Transverse colon (tissue), 4 donors: Measurements from ENCODE around the gene PDE9A. TPM values are rescaled to one million over a fixed set of nuclear protein-coding genes. Genes with fewer than 3 reads are reported as not detected.

Experiments used
- DNase-seq: peaks from one replicate; pipeline ENCODE4 v3.0.0-alpha.2; 2019
- H3K27ac ChIP-seq, 4 donors: fragments of 200-600 bp; sonication (generic); 2 replicates each; pipeline ENCODE4 v1.5.1; 2016 to 2018; ENCODE audit warnings: inconsistent platforms in 4 of 4
- H3K27me3 ChIP-seq: fragments of 200-600 bp; sonication (generic); 2 replicates; pipeline ENCODE4 v1.5.1; 2017; ENCODE audit warnings: inconsistent platforms
- H3K36me3 ChIP-seq, 4 donors: fragments of 200-600 bp; sonication (generic); 2 replicates each; pipeline ENCODE4 v1.5.1; 2017 to 2019; ENCODE audit warnings: inconsistent platforms in 4 of 4
- H3K4me1 ChIP-seq, 4 donors: fragments of 200-600 bp; sonication (generic); 2 replicates each; pipeline ENCODE4 v1.5.1; 2017 to 2020; ENCODE audit warnings: inconsistent platforms in 4 of 4
- H3K4me3 ChIP-seq, 4 donors: fragments of 200-600 bp; sonication (generic); 1 replicate in 1 of 4; 2 replicates in 3 of 4; pipeline versions ENCODE4 v1.5.1 to v1.6.1; 2017 to 2019; ENCODE audit warnings: inconsistent platforms in 4 of 4
- H3K9me3 ChIP-seq, 2 donors: fragments of 200-600 bp; sonication (generic); 2 replicates each; pipeline ENCODE4 v1.5.1; 2017 to 2019; ENCODE audit warnings: inconsistent platforms in 2 of 2
- CTCF ChIP-seq, 5 experiments: fragments of 200-600 bp in 3 of 5; fragments of 450-650 bp in 2 of 5; sonication (generic) in 3 of 5; IDR thresholded peaks; 1 replicate in 2 of 5; 2 replicates in 3 of 5; pipeline ENCODE4 v1.5.1; 2016 to 2017; ENCODE audit warnings: antibody characterized with exemption in 5 of 5, inconsistent platforms in 3 of 5, mild to moderate bottlenecking in 2 of 5, moderate library complexity in 1 of 5
- EP300 ChIP-seq: sonication (generic); formaldehyde crosslinking; IDR thresholded peaks from one replicate; pipeline ENCODE4 v1.6.1; 2017; ENCODE audit warnings: antibody characterized with exemption, low read depth
- POLR2A ChIP-seq: fragments of 450-650 bp; IDR thresholded peaks from one replicate; pipeline ENCODE4 v1.6.1; 2016; ENCODE audit warnings: antibody characterized with exemption, mild to moderate bottlenecking, moderate library complexity
- POLR2AphosphoS5 ChIP-seq, 3 donors: sonication (generic); formaldehyde crosslinking; IDR thresholded peaks; one replicate each; pipeline ENCODE4 v1.6.1; 2016; ENCODE audit warnings: antibody characterized with exemption in 3 of 3
- WGBS, 2 donors: methylation state at CpG; one replicate each; pipeline ENCODE4 v1.1.5; 2018; ENCODE audit warnings: low coverage in 1 of 2; 5-methylcytosine and 5-hydroxymethylcytosine counted together
- in situ Hi-C, 4 donors: fragments of 200-750 bp; cut with MboI; loops; one replicate each; pipeline versions ENCODE4 v1.15.0 to v1.15.1; 2017; ENCODE audit warnings: low sequenced_read_pairs in 3 of 4, low pct_ligation_motif_present in 1 of 4, low pct_unique_long_range_greater_than_20kb in 1 of 4
- intact Hi-C: fragments of 100-400 bp; cut with DNase I; formaldehyde crosslinking; loops from one replicate; pipeline ENCODE4 v1.15.1; 2023; ENCODE audit warnings: low total_unique reads
- total RNA-seq, 4 donors: library from RNA; depleted of rRNA; stranded (reverse); fragments of >200 nt; gene quantifications; one replicate each; pipeline ENCODE4 v1.1.0, GENCODE V29; 2016

The PDE9A gene
- total RNA-seq, 4 donors from 2014 or later = 65.7 to 673 (median 364) TPM

- Histone ChIP-seq H3K36me3 (peaks cover 0 to 32% (median 10%) of the 10 kb centered on the region in 4 donors), H3K9me3 (no peaks in the 10 kb centered on the region), H3K4me1 (no peaks in the 10 kb centered on the region), H3K27me3 (no peaks in the 10 kb centered on the region), H3K4me3 (no peak overlapping the region), H3K27ac (no peak overlapping the region)
- in situ Hi-C loops (loop anchor here in 1 of 4 donors (25.0 kb wide), 2 partner anchors 107 to 168 kb away; no protein-coding TSS in a partner anchor), intact Hi-C loops (no loop called here)
- TF ChIP-seq EP300 (no peak), CTCF (IDR thresholded peaks at IDR 0.05) (no peak), POLR2AphosphoS5 (IDR thresholded peaks at IDR 0.05) (no peak), POLR2A (no peak)
- no peak for DNase-seq
- 81 to 88% methylated on average over 1 to 14 of the region's 14 CpGs for WGBS, 2 donors
These were observed 101.7 kb downstream of the PDE9A start for GRCh38 chr21:42755031-42755665.

GRCh38 chr21:42755766-42756579 is 102.6 kb downstream of the PDE9A start:
- in situ Hi-C loops = loop anchor here in 1 of 4 donors (25.0 kb wide), 2 partner anchors 106 to 169 kb away; no protein-coding TSS in a partner anchor
- WGBS, 2 donors = 87% methylated on average over 20 of the region's 20 CpGs; no CpG with 5 or more reads in 1 of the 2 donors
- TF ChIP-seq POLR2AphosphoS5 (IDR thresholded peaks at IDR 0.05) (no peak), CTCF (IDR thresholded peaks at IDR 0.05) (no peak), POLR2A (no peak), EP300 (no peak)
- Histone ChIP-seq H3K9me3 (no peaks in the 10 kb centered on the region), H3K4me1 (no peaks in the 10 kb centered on the region), H3K27ac (no peak overlapping the region), H3K36me3 (peaks cover 0 to 38% (median 10%) of the 10 kb centered on the region in 4 donors), H3K27me3 (no peaks in the 10 kb centered on the region), H3K4me3 (no peak overlapping the region)
- intact Hi-C loops = no loop called here
- no peak for DNase-seq

GRCh38 chr21:42756580-42757250 is 103.3 kb downstream of the PDE9A start:
- no peaks in the 10 kb centered on the region for H3K4me1 ChIP-seq
- H3K9me3 ChIP-seq = no peaks in the 10 kb centered on the region
- no peak for TF ChIP-seq EP300
- TF ChIP-seq CTCF (IDR thresholded peaks at IDR 0.05) = no peak
- no peak for TF ChIP-seq POLR2A
- TF ChIP-seq POLR2AphosphoS5 (IDR thresholded peaks at IDR 0.05) = peak in 1 of 3 donors; percentile 5
- no peak for DNase-seq
- intact Hi-C loops (no loop called here), in situ Hi-C loops (loop anchor here in 1 of 4 donors (25.0 kb wide), 2 partner anchors 106 to 169 kb away; no protein-coding TSS in a partner anchor)
- 92% methylated on average over 23 of the region's 24 CpGs; no CpG with 5 or more reads in 1 of the 2 donors for WGBS, 2 donors
- H3K27me3 ChIP-seq = no peaks in the 10 kb centered on the region
- peaks cover 0 to 38% (median 10%) of the 10 kb centered on the region in 4 donors for H3K36me3 ChIP-seq
- H3K27ac ChIP-seq = no peak overlapping the region
- no peak overlapping the region for H3K4me3 ChIP-seq
